HG02678 (cell line): ENCODE measurements around the gene ABCG5.

Experiments used
- ATAC-seq: cut with Tn5 transposase; IDR thresholded peaks from one replicate; pipeline ENCODE4 v1.9.1; 2021; ENCODE audit warnings: mild to moderate bottlenecking, moderate library complexity; ENCODE audit not compliant: unreplicated experiment

ABCG5 gene

DNA sequence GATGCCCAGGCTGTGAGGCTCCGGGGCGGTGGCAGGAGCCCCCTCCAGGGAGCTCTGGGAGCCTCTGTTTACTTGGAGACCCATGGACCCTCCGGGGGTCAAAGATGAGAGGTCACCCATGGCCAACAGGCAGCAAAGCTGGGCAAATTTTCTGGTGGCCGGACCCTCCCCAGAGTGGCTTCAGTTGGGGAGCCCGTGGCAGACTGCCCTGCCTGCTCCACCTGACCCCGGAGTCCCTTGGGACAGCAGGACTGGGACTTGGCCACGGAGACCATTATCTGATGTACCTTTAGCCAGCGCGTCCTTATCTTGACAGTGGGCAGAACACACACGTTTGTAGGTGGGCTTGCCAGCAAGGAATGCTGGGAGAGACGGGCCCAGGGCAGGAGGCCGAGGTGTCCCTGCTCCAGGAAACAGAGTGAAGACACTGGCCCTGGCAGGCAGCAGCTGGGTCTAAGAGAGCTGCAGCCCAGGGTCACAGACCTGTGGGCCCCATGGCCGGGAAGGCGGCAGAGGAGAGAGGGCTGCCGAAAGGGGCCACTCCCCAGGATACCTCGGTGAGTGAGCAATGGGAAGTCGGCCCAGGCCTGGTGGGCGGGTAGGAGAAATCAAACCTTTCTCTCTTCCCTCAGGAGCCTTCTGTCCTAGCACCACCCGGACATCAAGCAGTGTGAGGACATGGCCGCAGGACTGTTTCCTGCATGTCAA is at the start of gene ABCG5, which contains the start of gene ABCG8:
Gene ABCG5, minus strand, starts transcription at position 280 of the 708 bp plus-strand sequence. Its CDS starts 160 bp downstream, at position 120.
Gene ABCG8, plus strand, starts transcription at position 412 of the 708 bp plus-strand sequence. Its CDS starts 83 bp downstream, at position 495.
- ATAC-seq = no peak

GRCh38 chr2:43887176-43887575 is 48.5 kb upstream of the ABCG5 start:
- ATAC-seq = no peak

DNA sequence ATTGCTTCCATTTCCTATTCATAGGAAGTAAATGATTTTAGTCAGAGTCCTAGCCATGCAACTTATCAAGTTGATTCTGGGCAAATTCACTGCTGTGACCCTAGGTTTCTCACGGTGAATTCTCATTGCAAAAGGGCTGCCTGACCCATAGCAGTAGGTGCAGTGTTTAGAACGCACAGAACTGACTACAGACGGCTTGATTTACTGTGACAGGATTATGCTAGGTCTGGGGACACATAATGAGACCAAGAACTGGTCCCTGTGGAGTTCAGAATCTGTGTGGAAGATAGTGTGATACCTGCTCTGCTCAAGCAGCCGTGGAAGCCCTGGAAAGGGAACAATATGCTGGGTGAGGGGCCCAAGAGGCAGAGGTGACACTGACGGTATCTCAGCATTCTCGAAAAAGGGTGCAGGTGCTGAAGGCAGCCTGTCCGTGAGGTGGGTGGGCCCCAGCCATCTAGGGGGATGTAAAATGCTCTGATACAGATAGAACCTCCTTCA is 46.5 kb upstream of the ABCG5 start:
- ATAC-seq = no peak

DNA sequence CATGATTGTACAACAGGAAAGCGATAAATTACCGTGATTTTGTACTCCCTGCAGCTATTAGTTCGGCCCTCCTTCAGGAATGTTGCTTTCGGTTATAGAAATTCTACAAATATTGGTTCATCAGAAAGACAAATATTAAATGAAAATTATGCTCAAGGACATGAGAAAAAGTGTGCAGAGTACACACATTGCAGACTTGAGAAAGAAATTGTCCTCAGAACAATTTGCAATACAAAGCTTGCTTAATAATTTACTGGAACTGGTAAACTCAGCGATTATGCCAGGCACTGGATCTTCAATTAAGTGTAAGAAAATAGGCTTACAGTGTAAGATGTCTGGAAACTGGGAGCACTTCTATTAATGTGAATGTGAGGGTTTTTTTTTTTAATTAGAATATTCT is 46.0 kb upstream of the ABCG5 start:
- no peak for ATAC-seq

DNA sequence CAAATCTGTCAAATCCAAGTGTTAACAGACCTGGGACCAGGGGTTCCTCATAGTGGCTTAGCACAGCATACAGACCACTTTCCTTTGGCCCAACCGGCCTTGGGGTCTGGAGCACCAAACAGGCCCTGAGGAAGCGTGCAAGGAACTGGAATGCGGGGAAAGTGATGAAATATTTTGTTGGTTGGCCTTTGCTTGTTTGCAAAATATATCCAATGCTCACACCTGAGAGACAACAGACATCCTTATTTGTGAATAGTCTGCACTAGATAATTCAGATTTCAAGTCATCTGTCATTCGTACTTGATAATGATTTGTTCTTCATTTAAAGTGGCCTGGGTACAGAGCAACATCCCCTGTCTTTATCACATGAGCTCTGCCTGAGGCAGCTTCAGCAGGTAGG is 43.7 kb upstream of the ABCG5 start:
- no peak for ATAC-seq

DNA sequence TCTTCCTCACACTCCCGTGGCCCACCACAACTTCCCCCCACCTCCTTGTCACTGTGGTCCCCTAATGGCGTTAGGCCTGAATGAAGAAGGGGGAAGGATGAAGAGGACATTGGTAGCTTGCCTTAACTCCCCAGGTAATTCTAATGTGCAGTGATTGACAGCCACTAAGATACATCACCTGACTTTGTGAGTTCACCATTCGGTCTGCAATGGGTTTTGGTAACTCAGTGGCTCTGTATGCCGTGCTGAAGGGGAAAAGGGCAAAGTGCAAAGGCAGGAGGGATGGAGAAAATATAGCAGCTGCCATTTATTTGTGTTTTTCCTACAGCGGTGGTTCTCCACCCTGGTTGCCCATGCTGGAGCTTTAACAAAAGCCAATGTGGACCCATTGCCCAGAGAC is 42.3 kb upstream of the ABCG5 start:
- no peak for ATAC-seq

DNA sequence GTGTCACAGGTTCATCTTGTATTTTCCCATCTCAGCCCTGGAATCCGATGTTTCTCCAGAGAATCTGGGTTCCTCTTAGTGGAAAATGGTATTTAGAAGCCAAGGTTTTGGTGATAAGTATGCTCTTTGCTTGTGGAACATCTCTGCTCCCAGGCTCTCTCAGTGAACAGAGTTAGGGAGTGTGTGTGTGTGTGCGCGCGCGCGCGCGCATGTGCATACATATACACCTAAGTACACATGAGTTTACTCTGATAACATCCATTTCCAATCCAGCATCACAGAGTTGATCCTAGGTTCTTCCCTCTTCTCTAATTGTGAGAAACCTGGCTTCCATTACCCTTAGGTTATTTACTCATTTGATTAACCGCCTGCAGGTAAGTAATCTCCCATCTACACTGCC is 41.8 kb upstream of the ABCG5 start:
- ATAC-seq = no peak

GRCh38 chr2:43879261-43879660 is 40.6 kb upstream of the ABCG5 start:
- no peak for ATAC-seq

DNA sequence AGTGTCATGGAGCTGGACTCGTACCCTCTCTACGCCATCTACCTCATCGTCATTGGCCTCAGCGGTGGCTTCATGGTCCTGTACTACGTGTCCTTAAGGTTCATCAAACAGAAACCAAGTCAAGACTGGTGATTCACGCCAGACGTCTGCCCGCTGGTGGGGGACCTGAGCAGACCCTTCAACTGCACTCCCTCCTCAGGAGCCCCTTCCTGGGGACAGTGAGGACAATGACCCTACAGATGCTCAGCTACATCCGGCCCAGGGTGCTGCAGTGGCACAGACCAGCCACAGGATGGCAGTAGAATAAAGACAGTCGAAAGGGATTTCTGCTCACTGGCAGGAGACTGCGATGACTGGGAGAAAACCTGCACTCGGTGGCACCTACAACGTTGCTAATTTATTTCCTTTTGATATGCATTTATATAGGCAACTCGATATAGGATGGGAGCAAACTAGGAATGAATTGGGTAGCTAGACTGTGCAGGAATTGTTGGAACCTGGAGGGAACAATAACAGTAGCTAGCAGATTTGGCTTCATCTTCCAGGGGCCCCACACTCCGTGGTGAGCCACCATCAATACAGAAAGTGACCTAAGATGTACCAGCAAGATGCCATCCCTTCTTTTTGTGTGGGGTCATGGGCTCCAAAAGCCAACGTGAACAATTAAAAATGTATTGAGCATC is 39.3 kb upstream of the ABCG5 start:
- peak; percentile 90 for ATAC-seq

- no peak for ATAC-seq
Measured at GRCh38 chr2:43874776-43875451, 36.3 kb upstream of the ABCG5 start.

DNA sequence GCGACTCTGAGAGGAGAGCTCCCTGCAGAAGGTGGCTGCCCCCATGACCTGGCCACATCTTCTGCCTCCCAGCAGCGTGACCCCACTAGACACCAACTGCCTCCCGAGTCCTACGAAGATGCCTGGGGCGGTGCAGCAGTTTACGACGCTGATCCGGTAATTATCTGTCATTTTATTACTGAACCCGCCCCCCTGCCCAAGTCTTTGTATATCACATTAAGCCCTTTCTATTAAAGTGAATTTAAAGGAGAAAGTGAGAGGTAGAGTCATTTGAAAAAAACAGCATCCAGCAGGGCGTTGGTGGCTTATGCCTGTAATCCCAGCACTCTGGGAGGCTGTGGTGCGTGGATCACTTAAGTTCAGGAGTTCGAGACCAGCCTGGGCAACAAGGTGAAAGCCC is 33.5 kb upstream of the ABCG5 start:
- no peak for ATAC-seq

DNA sequence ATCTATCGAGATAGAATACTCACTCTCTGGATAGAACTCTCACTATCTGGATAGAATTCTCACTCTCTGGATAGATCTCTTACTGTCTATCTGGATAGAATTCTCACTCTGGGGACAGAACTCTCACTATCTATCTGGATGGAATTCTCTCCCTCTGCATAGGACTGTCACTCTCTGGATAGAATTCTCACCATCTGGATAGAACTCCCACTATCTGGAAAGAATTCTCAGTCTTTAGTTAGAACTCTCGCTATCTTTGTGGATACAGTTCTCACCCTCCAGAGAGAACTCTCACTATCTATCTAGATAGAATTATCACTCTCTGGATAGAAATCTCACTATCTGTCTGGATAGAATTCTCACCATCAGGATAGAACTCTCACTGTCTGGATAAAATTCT is 16.7 kb upstream of the ABCG5 start:
- ATAC-seq = no peak

GRCh38 chr2:43854671-43855070 is 16.0 kb upstream of the ABCG5 start:
- ATAC-seq = no peak

GRCh38 chr2:43853141-43854081 is 14.8 kb upstream of the ABCG5 start:
- no peak for ATAC-seq

- no peak for ATAC-seq
Measured at GRCh38 chr2:43852196-43852730, 13.6 kb upstream of the ABCG5 start.

- ATAC-seq = no peak
Measured at GRCh38 chr2:43851011-43851980, 12.7 kb upstream of the ABCG5 start.

DNA sequence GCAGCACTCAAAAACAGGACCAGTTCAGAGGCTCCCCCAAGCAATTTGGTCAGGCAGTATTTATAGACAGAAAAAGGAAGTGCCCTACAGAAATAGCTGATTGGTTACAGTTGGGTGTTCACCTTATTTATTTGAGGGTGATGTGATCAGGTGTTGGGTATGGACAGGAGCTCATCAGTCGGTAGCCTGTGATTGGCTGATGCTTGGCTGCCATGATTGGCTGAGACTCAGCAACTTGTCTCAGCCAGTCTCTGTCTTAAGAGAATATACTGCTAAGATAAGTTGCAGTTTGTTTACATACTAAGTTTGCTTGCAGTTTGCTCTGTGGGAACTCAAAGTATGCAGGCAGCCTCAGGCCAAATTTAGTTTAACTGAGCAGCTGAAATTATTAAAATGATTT is 9.6 kb upstream of the ABCG5 start:
- no peak for ATAC-seq

GRCh38 chr2:43846140-43846793 is 7.6 kb upstream of the ABCG5 start:
- ATAC-seq = no peak

- ATAC-seq = no peak
Measured at GRCh38 chr2:43845181-43845580, 6.5 kb upstream of the ABCG5 start.
